ENCODE data around the gene BFSP2.

The BFSP2 gene

DNA sequence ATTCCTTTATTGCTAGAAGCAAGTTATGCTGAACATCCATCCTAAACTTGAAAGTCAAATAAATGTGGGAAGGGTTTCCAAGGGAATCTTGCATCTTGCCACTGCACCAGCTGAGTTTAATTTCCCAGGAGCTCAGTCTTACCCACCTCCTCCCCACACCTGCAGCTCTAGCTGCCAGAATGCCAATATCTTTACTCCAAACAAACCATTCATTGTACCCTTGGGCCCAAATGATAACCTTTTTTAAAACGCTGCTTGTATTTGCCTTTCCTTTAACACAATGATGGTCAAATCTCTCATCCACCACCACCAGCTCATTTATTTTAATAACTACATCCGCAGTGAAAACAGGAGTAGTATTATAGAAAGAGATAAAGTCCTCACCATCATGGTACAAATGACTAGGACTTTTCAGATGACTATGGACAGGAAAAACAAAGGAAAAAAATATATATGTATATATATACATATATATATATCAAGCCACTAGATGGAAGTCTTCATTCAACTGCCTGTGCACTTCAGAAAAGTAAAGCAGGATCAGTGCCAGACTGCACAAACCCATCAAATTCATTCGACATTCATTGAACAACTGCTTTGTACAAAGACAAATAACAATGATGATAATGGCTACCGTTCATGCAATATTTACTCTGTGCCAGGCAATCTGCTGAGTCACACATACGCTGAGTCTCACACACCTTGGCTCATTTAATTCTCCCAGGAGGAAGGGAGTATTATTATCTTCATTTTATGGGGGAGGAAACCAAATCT, 44.0 kb downstream of the BFSP2 start:
- H2BK5ac ChIP-seq (ENCODE audit: low read length) = no peak overlapping the region
- no peaks in the 10 kb centered on the region for H3K27me3 ChIP-seq (ENCODE audit: control insufficient read depth in 3 of 3, insufficient read depth in 3 of 3, low read depth in 1 of 3, low read length in 3 of 3)
- H3K9ac ChIP-seq (ENCODE audit: low read depth, low read length, poor library complexity) = no peak overlapping the region
- no peak overlapping the region for H3K4me3 ChIP-seq (ENCODE audit: low read length in 2 of 2)
- H3K9me3 ChIP-seq (replicated peaks in 1 of 2; ENCODE audit: control insufficient read depth in 2 of 2, insufficient read depth in 1 of 2, low read depth in 1 of 2, low read length in 2 of 2) = no peaks in the 10 kb centered on the region
- no peak overlapping the region for H3K4ac ChIP-seq (ENCODE audit: low read length)
- H2BK12ac ChIP-seq (ENCODE audit: low read length) = no peak overlapping the region
- no peak overlapping the region for H2BK120ac ChIP-seq (ENCODE audit: low read depth, low read length)
- H3K36me3 ChIP-seq (replicated peaks in 1 of 2; ENCODE audit: control insufficient read depth in 2 of 2, insufficient read depth in 2 of 2, low read length in 2 of 2) = no peaks in the 10 kb centered on the region
- no peak overlapping the region for H3K27ac ChIP-seq (replicated peaks; ENCODE audit: low read length)
- no peak overlapping the region for H2AFZ ChIP-seq (ENCODE audit: low read length)
- DNase-seq (ENCODE audit: low spot score) = no peak
- no CpG with 5 or more reads among the region's 5 CpGs for WGBS, 2 donors (ENCODE audit: extremely low coverage in 2 of 2, insufficient read length in 2 of 2, insufficient replicate concordance in 1 of 2)
- no peak overlapping the region for H4K8ac ChIP-seq (ENCODE audit: low read depth, low read length)
- no peak overlapping the region for H3K14ac ChIP-seq (ENCODE audit: low read length)
- no peak overlapping the region for H2BK15ac ChIP-seq (ENCODE audit: low read length)
- no peak overlapping the region for H4K91ac ChIP-seq (ENCODE audit: low read depth, low read length, poor library complexity)
- H2AK5ac ChIP-seq (ENCODE audit: low read depth, low read length) = no peak overlapping the region
- no peak overlapping the region for H3K18ac ChIP-seq (ENCODE audit: low read length)
- no peak overlapping the region for H3K23ac ChIP-seq (ENCODE audit: low read depth, low read length, poor library complexity)
- no peak overlapping the region for H3K4me2 ChIP-seq (ENCODE audit: insufficient read depth, low read length, poor library complexity, severe bottlenecking)
- H3K79me1 ChIP-seq (ENCODE audit: low read depth, low read length) = no peaks in the 10 kb centered on the region
- H3K4me1 ChIP-seq (ENCODE audit: control insufficient read depth in 2 of 2, insufficient read depth in 1 of 2, low read depth in 1 of 2, low read length in 2 of 2) = peaks cover 0 to 2% of the 10 kb centered on the region in 2 donors

GRCh38 chr3:133444423-133444774, 44.5 kb downstream of the BFSP2 start:
- no peak overlapping the region for H3K4ac ChIP-seq (ENCODE audit: low read length)
- H2BK5ac ChIP-seq (ENCODE audit: low read length) = no peak overlapping the region
- H4K91ac ChIP-seq (ENCODE audit: low read depth, low read length, poor library complexity) = no peak overlapping the region

DNA sequence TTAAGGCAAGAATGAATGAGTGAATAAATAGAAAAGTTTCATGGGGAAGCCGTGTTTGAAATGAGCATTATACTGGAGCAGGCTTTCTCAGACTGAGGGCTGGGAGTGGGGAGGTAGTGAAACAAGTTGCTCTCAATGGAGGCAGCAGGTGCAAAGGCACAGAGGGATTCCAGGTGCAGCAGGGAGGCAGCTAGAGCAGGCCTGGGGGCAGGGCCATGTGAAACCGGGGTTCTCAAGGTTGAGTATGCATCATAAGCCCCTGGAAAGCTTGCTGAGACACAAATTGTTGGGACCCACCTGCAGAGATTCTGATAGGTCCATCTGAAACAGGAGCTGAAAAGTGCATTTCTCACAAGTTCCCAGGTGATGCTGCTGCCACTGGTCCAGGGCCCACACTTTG, 45.3 kb downstream of the BFSP2 start:
- no peaks in the 10 kb centered on the region for H3K27me3 ChIP-seq (ENCODE audit: control insufficient read depth in 3 of 3, insufficient read depth in 3 of 3, low read depth in 1 of 3, low read length in 3 of 3)

More at GRCh38 chr3:133444423-133444774, 44.5 kb downstream of the BFSP2 start:
- Histone ChIP-seq H3K27me3 (ENCODE audit: control insufficient read depth in 3 of 3, insufficient read depth in 3 of 3, low read depth in 1 of 3, low read length in 3 of 3) (no peaks in the 10 kb centered on the region), H2AK5ac (ENCODE audit: low read depth, low read length) (no peak overlapping the region), H3K4me2 (ENCODE audit: insufficient read depth, low read length, poor library complexity, severe bottlenecking) (no peak overlapping the region), H2BK15ac (ENCODE audit: low read length) (no peak overlapping the region), H3K4me3 (ENCODE audit: low read length in 2 of 2) (no peak overlapping the region), H3K36me3 (replicated peaks in 1 of 2; ENCODE audit: control insufficient read depth in 2 of 2, insufficient read depth in 2 of 2, low read length in 2 of 2) (no peaks in the 10 kb centered on the region), H3K9me3 (replicated peaks in 1 of 2; ENCODE audit: control insufficient read depth in 2 of 2, insufficient read depth in 1 of 2, low read depth in 1 of 2, low read length in 2 of 2) (no peaks in the 10 kb centered on the region), H3K79me1 (ENCODE audit: low read depth, low read length) (no peaks in the 10 kb centered on the region), H3K18ac (ENCODE audit: low read length) (no peak overlapping the region), H3K4me1 (ENCODE audit: control insufficient read depth in 2 of 2, insufficient read depth in 1 of 2, low read depth in 1 of 2, low read length in 2 of 2) (peaks cover 0 to 2% of the 10 kb centered on the region in 2 donors), H2AFZ (ENCODE audit: low read length) (no peak overlapping the region), H3K27ac (replicated peaks; ENCODE audit: low read length) (no peak overlapping the region), H3K23ac (ENCODE audit: low read depth, low read length, poor library complexity) (no peak overlapping the region), H4K8ac (ENCODE audit: low read depth, low read length) (no peak overlapping the region), H2BK12ac (ENCODE audit: low read length) (no peak overlapping the region), H3K14ac (ENCODE audit: low read length) (no peak overlapping the region), H3K9ac (ENCODE audit: low read depth, low read length, poor library complexity) (no peak overlapping the region), H2BK120ac (ENCODE audit: low read depth, low read length) (no peak overlapping the region)
- DNase-seq (ENCODE audit: low spot score) = no peak
- WGBS, 2 donors (ENCODE audit: extremely low coverage in 2 of 2, insufficient read length in 2 of 2, insufficient replicate concordance in 1 of 2) = no CpG with 5 or more reads among the region's 4 CpGs

DNA sequence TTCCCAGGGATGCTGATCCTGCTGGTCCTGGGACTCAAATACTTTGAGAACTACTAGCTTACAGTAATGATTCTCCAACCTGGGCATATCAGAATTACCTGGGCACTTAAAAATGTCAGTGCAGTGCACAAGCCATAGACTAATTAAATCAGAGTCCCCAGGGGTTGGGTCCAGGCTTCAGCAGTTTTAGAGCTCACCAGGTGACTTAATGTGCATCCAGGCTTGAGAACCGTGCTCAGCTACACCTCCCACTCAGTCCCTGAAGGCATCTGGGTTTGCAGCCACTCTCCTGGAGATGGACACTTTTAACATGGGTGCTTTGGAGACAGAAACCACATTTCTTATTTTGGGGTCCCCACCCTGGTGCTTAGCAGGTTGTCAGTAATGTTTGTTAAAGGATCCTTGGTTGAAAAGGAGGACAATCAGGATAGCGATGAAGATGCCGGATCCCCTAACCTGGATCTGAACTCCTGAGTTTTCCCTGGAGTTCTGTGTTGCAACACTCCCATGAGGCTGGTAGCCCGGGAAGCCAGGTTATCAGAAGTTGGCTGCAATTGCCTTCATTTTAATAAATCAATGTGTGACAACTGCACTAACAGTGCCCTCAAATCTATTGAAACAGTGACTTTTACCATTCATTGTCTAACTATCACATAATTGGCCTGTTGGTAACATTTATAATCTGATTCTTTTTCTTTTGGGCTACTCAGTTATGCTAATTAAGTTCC, 48.1 kb downstream of the BFSP2 start:
- Histone ChIP-seq H3K27me3 (ENCODE audit: control insufficient read depth in 3 of 3, insufficient read depth in 3 of 3, low read depth in 1 of 3, low read length in 3 of 3) (no peaks in the 10 kb centered on the region), H3K9ac (ENCODE audit: low read depth, low read length, poor library complexity) (no peak overlapping the region), H3K18ac (ENCODE audit: low read length) (no peak overlapping the region), H2AK5ac (ENCODE audit: low read depth, low read length) (no peak overlapping the region), H3K79me1 (ENCODE audit: low read depth, low read length) (no peaks in the 10 kb centered on the region), H3K14ac (ENCODE audit: low read length) (no peak overlapping the region), H2AFZ (ENCODE audit: low read length) (no peak overlapping the region), H3K4me1 (ENCODE audit: control insufficient read depth in 2 of 2, insufficient read depth in 1 of 2, low read depth in 1 of 2, low read length in 2 of 2) (peaks cover 0 to 8% of the 10 kb centered on the region in 2 donors), H2BK120ac (ENCODE audit: low read depth, low read length) (no peak overlapping the region), H2BK5ac (ENCODE audit: low read length) (no peak overlapping the region), H2BK12ac (ENCODE audit: low read length) (no peak overlapping the region), H3K4me3 (ENCODE audit: low read length in 2 of 2) (no peak overlapping the region), H3K23ac (ENCODE audit: low read depth, low read length, poor library complexity) (no peak overlapping the region), H4K91ac (ENCODE audit: low read depth, low read length, poor library complexity) (no peak overlapping the region), H3K27ac (replicated peaks; ENCODE audit: low read length) (no peak overlapping the region), H2BK15ac (ENCODE audit: low read length) (no peak overlapping the region), H3K9me3 (replicated peaks in 1 of 2; ENCODE audit: control insufficient read depth in 2 of 2, insufficient read depth in 1 of 2, low read depth in 1 of 2, low read length in 2 of 2) (no peaks in the 10 kb centered on the region), H4K8ac (ENCODE audit: low read depth, low read length) (no peak overlapping the region), H3K36me3 (replicated peaks in 1 of 2; ENCODE audit: control insufficient read depth in 2 of 2, insufficient read depth in 2 of 2, low read length in 2 of 2) (no peaks in the 10 kb centered on the region), H3K4me2 (ENCODE audit: insufficient read depth, low read length, poor library complexity, severe bottlenecking) (no peak overlapping the region), H3K4ac (ENCODE audit: low read length) (no peak overlapping the region)
- DNase-seq (ENCODE audit: low spot score) = no peak
- no CpG with 5 or more reads among the region's 4 CpGs for WGBS, 2 donors (ENCODE audit: extremely low coverage in 2 of 2, insufficient read length in 2 of 2, insufficient replicate concordance in 1 of 2)

More for the DNA sequence above, 45.3 kb downstream of the BFSP2 start:
- H4K91ac ChIP-seq (ENCODE audit: low read depth, low read length, poor library complexity) = no peak overlapping the region
- H3K27ac ChIP-seq (replicated peaks; ENCODE audit: low read length) = no peak overlapping the region
- no peaks in the 10 kb centered on the region for H3K36me3 ChIP-seq (replicated peaks in 1 of 2; ENCODE audit: control insufficient read depth in 2 of 2, insufficient read depth in 2 of 2, low read length in 2 of 2)
- no peak overlapping the region for H2BK15ac ChIP-seq (ENCODE audit: low read length)
- H2BK5ac ChIP-seq (ENCODE audit: low read length) = no peak overlapping the region
- no peak overlapping the region for H3K23ac ChIP-seq (ENCODE audit: low read depth, low read length, poor library complexity)
- WGBS, 2 donors (ENCODE audit: extremely low coverage in 2 of 2, insufficient read length in 2 of 2, insufficient replicate concordance in 1 of 2) = no CpG with 5 or more reads among the region's 2 CpGs
- no peak overlapping the region for H3K4ac ChIP-seq (ENCODE audit: low read length)
- no peak for DNase-seq (ENCODE audit: low spot score)
- H4K8ac ChIP-seq (ENCODE audit: low read depth, low read length) = no peak overlapping the region
- no peak overlapping the region for H3K14ac ChIP-seq (ENCODE audit: low read length)
- no peak overlapping the region for H3K18ac ChIP-seq (ENCODE audit: low read length)
- H3K9ac ChIP-seq (ENCODE audit: low read depth, low read length, poor library complexity) = no peak overlapping the region
- no peaks in the 10 kb centered on the region for H3K79me1 ChIP-seq (ENCODE audit: low read depth, low read length)
- H3K4me3 ChIP-seq (ENCODE audit: low read length in 2 of 2) = no peak overlapping the region
- H3K4me1 ChIP-seq (ENCODE audit: control insufficient read depth in 2 of 2, insufficient read depth in 1 of 2, low read depth in 1 of 2, low read length in 2 of 2) = peaks cover 0 to 2% of the 10 kb centered on the region in 2 donors
- no peak overlapping the region for H2BK120ac ChIP-seq (ENCODE audit: low read depth, low read length)
- no peaks in the 10 kb centered on the region for H3K9me3 ChIP-seq (replicated peaks in 1 of 2; ENCODE audit: control insufficient read depth in 2 of 2, insufficient read depth in 1 of 2, low read depth in 1 of 2, low read length in 2 of 2)
- H2BK12ac ChIP-seq (ENCODE audit: low read length) = no peak overlapping the region
- H2AFZ ChIP-seq (ENCODE audit: low read length) = no peak overlapping the region
- H2AK5ac ChIP-seq (ENCODE audit: low read depth, low read length) = no peak overlapping the region
- no peak overlapping the region for H3K4me2 ChIP-seq (ENCODE audit: insufficient read depth, low read length, poor library complexity, severe bottlenecking)

Measured in neuronal stem cell (in vitro differentiated cells).